Muscle of leg (tissue), 11 donors: Measurements from ENCODE around the gene GPR35. TPM values are rescaled to one million over a fixed set of nuclear protein-coding genes. Genes with fewer than 3 reads are reported as not detected.

Experiments
- DNase-seq: peaks from one replicate; pipeline ENCODE4 v3.0.0; 2013
- H3K27ac ChIP-seq: one replicate; pipeline ENCODE4 v1.5.1; 2013; ENCODE audit warnings: mild to moderate bottlenecking, low read length, control low read depth
- H3K27me3 ChIP-seq: one replicate; pipeline ENCODE4 v1.6.1; 2013; ENCODE audit warnings: low read length; ENCODE audit not compliant: control insufficient read depth, insufficient read depth
- H3K36me3 ChIP-seq: one replicate; pipeline ENCODE4 v1.6.1; 2013; ENCODE audit warnings: low read length; ENCODE audit not compliant: control insufficient read depth, insufficient read depth
- H3K4me1 ChIP-seq: one replicate; pipeline ENCODE4 v1.6.1; 2013; ENCODE audit warnings: low read length; ENCODE audit not compliant: control insufficient read depth, insufficient read depth
- H3K4me3 ChIP-seq: one replicate; pipeline ENCODE4 v1.5.1; 2013; ENCODE audit warnings: low read length, control low read depth
- H3K9me3 ChIP-seq: replicated peaks from 2 replicates; pipeline ENCODE4 v1.6.1; 2013; ENCODE audit warnings: low read depth, low read length; ENCODE audit not compliant: control insufficient read depth
- WGBS: methylation state at CpG from one replicate; pipeline ENCODE4 v1.1.5; 2013; ENCODE audit warnings: missing lambda C conversion rate; ENCODE audit not compliant: insufficient coverage; 5-methylcytosine and 5-hydroxymethylcytosine counted together
- polyA plus RNA-seq, 8 donors: library from polyadenylated mRNA; unstranded; fragments of 120-200 nt; gene quantifications; one replicate each; pipeline versions ENCODE4 v1.2.1 to v1.2.3, GENCODE V29; 2013; ENCODE audit warnings: inconsistent platforms in 1 of 8, low replicate concordance in 1 of 8; ENCODE audit not compliant: insufficient read length in 8 of 8, insufficient read depth in 1 of 8
- total RNA-seq: library from RNA; stranded (reverse); fragments of 120-200 nt; gene quantifications from one replicate; pipeline ENCODE4 v1.2.4, GENCODE V29; 2013

The GPR35 gene
- total and polyA plus RNA-seq, 9 donors: 0.75 to 5.1 (median 1.7) TPM

- no peaks in the 10 kb centered on the region for H3K4me1 ChIP-seq
- H3K27ac ChIP-seq: no peak overlapping the region
- H3K9me3 ChIP-seq: no peaks in the 10 kb centered on the region
- 60% methylated on average over 18 of the region's 18 CpGs for WGBS
- peaks cover 75% of the 10 kb centered on the region for H3K36me3 ChIP-seq
- no peaks in the 10 kb centered on the region for H3K27me3 ChIP-seq
- DNase-seq: no peak
- H3K4me3 ChIP-seq: no peak overlapping the region
Measured at GRCh38 chr2:240595381-240596079, 29.8 kb upstream of the GPR35 start.

- Histone ChIP-seq H3K9me3 (no peaks in the 10 kb centered on the region), H3K27ac (no peak overlapping the region), H3K4me1 (no peaks in the 10 kb centered on the region), H3K36me3 (peaks cover 73% of the 10 kb centered on the region), H3K4me3 (no peak overlapping the region), H3K27me3 (no peaks in the 10 kb centered on the region)
- no peak for DNase-seq
- 92% methylated on average over 17 of the region's 17 CpGs for WGBS
Measured at GRCh38 chr2:240596080-240596460, 29.2 kb upstream of the GPR35 start.

GRCh38 chr2:240596491-240596931 is 28.8 kb upstream of the GPR35 start:
- peaks cover 72% of the 10 kb centered on the region for H3K36me3 ChIP-seq
- no peaks in the 10 kb centered on the region for H3K4me1 ChIP-seq
- 78% methylated on average over 15 of the region's 23 CpGs for WGBS
- H3K27ac ChIP-seq: no peak overlapping the region
- no peak overlapping the region for H3K4me3 ChIP-seq
- H3K27me3 ChIP-seq: no peaks in the 10 kb centered on the region
- DNase-seq: no peak
- no peaks in the 10 kb centered on the region for H3K9me3 ChIP-seq

GRCh38 chr2:240597054-240597418 is 28.2 kb upstream of the GPR35 start:
- no peaks in the 10 kb centered on the region for H3K4me1 ChIP-seq
- DNase-seq: no peak
- no peak overlapping the region for H3K27ac ChIP-seq
- no peaks in the 10 kb centered on the region for H3K27me3 ChIP-seq
- H3K4me3 ChIP-seq: no peak overlapping the region
- 82% methylated on average over 6 of the region's 10 CpGs for WGBS
- peaks cover 67% of the 10 kb centered on the region for H3K36me3 ChIP-seq
- no peaks in the 10 kb centered on the region for H3K9me3 ChIP-seq

GRCh38 chr2:240597419-240598181 is 27.7 kb upstream of the GPR35 start:
- no peak for DNase-seq
- H3K27ac ChIP-seq: no peak overlapping the region
- WGBS: 86% methylated on average over 19 of the region's 22 CpGs
- H3K27me3 ChIP-seq: no peaks in the 10 kb centered on the region
- H3K4me1 ChIP-seq: no peaks in the 10 kb centered on the region
- no peaks in the 10 kb centered on the region for H3K9me3 ChIP-seq
- H3K36me3 ChIP-seq: peaks cover 61% of the 10 kb centered on the region
- H3K4me3 ChIP-seq: no peak overlapping the region

GRCh38 chr2:240598311-240598911 is 26.9 kb upstream of the GPR35 start:
- 84% methylated on average over 16 of the region's 17 CpGs for WGBS
- Histone ChIP-seq H3K9me3 (no peaks in the 10 kb centered on the region), H3K4me1 (no peaks in the 10 kb centered on the region), H3K27me3 (no peaks in the 10 kb centered on the region), H3K4me3 (no peak overlapping the region), H3K27ac (no peak overlapping the region), H3K36me3 (peaks cover 60% of the 10 kb centered on the region)
- no peak for DNase-seq

GRCh38 chr2:240599141-240599583 is 26.1 kb upstream of the GPR35 start:
- DNase-seq: no peak
- Histone ChIP-seq H3K9me3 (no peaks in the 10 kb centered on the region), H3K27me3 (no peaks in the 10 kb centered on the region), H3K27ac (no peak overlapping the region), H3K4me1 (peaks cover 1% of the 10 kb centered on the region), H3K36me3 (peaks cover 56% of the 10 kb centered on the region), H3K4me3 (no peak overlapping the region)
- WGBS: 91% methylated on average over 8 of the region's 11 CpGs

- Histone ChIP-seq H3K36me3 (peaks cover 49% of the 10 kb centered on the region), H3K4me1 (peaks cover 8% of the 10 kb centered on the region), H3K9me3 (no peaks in the 10 kb centered on the region), H3K27ac (no peak overlapping the region), H3K27me3 (no peaks in the 10 kb centered on the region), H3K4me3 (no peak overlapping the region)
- DNase-seq: no peak
- 91% methylated on average over 15 of the region's 16 CpGs for WGBS
Measured at GRCh38 chr2:240600451-240600961, 24.8 kb upstream of the GPR35 start.

- WGBS: 79% methylated on average over 19 of the region's 20 CpGs
- H3K36me3 ChIP-seq: peaks cover 43% of the 10 kb centered on the region
- DNase-seq: no peak
- H3K27ac ChIP-seq: no peak overlapping the region
- H3K9me3 ChIP-seq: no peaks in the 10 kb centered on the region
- H3K4me1 ChIP-seq: peaks cover 8% of the 10 kb centered on the region
- no peaks in the 10 kb centered on the region for H3K27me3 ChIP-seq
- H3K4me3 ChIP-seq: no peak overlapping the region
Measured at GRCh38 chr2:240601061-240601830, 24.0 kb upstream of the GPR35 start.

- Histone ChIP-seq H3K9me3 (no peaks in the 10 kb centered on the region), H3K27ac (no peak overlapping the region), H3K4me3 (no peak overlapping the region), H3K4me1 (peaks cover 8% of the 10 kb centered on the region), H3K36me3 (peaks cover 38% of the 10 kb centered on the region), H3K27me3 (no peaks in the 10 kb centered on the region)
- no peak for DNase-seq
- 90% methylated on average over 11 of the region's 11 CpGs for WGBS
Measured at GRCh38 chr2:240601831-240602160, 23.5 kb upstream of the GPR35 start.
